GM21737 (cell line): Measurements from ENCODE around the gene AHNAK.

ENCODE experiments used
- ATAC-seq: cut with Tn5 transposase; IDR thresholded peaks from one replicate; pipeline ENCODE4 v1.9.1; 2021; ENCODE audit warnings: mild to moderate bottlenecking, moderate library complexity; ENCODE audit not compliant: unreplicated experiment

AHNAK gene

DNA sequence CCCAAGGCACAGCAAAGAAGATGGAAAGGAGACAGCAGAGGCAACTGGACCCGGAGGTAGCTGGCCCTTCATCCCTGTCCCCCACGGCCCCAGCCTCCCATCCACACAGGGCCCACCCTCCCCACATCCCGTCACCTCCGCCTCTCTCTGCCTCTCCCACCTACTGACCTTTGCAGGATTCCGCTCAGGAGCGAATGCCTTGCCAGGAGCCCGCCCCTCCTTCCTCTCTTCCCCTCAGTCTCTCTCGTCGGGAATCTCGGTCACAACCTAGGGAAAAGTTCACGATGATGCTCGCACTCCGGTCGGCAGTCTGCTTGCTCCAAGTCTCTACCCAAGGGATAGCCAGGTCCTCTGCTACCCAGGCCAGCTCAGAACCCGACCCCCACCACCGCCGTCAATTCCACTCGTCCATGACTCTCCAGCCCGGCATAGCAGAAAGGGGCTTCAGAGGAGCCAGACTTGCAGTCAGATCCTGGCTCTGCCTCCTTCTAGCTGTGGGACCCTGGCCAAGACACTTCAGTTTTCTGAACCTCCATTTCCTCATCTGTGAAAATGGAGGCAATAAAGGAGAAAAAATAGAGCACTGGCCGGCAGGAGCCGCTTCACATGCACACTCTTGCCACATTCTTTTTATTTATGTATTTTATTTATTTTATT lies 10.2 kb downstream of the AHNAK start:
- ATAC-seq: no peak

GRCh38 chr11:62535802-62536201 lies 10.8 kb downstream of the AHNAK start:
- ATAC-seq: no peak

DNA sequence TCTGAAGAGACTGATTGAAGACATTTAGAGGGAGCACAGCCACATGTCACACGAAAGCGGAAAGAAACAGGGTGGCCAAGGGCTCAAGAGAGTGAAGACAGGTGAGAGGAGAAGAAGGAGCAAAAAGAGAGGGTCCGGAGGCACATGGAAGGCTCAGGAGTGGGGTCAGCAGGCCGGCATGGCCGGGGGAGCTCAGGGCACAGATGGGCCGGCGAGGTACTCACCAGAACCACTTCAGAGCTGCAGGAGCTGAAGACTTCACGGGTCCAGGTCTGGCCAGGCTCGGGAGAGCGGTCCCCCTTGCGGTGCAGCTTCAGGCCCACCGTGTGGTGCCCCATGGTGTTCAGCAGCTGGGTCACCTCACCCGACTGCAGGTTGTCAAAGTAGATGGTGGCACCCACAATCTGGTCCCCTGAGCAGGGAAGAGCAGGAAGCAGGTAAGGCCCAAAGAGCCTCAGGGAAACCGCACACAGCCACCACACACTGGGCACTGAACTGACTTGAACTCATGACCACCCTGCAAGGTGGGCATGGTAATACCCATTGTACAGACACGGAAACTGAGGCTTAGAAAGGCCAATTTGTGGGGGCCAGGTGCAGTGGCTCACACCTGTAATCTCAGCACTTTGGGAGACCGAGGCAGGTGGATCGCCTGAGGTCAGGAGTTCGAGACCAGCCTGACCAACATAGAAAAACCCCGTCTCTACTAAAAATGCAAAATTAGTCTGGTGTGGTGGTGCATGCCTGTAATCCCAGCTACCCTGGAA lies 11.6 kb downstream of the AHNAK start:
- no peak for ATAC-seq

- ATAC-seq: no peak
These were observed 14.5 kb downstream of the AHNAK start for GRCh38 chr11:62532096-62532495.

DNA sequence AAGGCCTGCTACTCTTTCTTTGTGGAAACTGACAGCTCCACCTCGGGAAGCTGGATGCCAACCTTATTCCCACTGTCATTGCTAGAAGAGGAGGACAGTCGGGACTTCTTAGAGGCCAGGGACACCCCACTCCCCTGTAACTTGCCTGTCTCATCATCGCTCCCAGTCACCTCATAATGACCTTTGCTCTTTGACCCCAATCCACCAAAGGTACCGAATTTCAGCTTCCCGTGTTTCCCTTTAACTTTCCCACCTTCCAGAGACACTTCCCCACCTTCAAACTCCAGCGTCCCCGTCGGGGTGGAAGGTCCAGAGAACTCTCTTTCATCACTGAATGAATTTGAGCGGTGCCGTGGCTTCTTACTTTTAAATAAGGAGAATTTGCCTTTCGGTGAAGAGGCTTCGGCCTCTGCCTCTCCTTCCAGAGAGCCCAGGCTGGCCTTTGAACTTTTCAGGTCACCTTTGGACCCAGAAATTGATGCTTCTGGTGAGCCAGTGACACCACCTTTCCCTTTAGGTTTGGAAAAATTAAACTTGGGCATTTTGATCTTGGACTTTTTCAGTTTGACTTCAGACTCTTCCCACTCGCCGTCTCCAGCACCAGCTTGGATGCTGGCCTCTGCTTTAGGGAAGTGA lies 29.8 kb downstream of the AHNAK start:
- ATAC-seq: no peak

GRCh38 chr11:62514151-62514550 lies 32.5 kb downstream of the AHNAK start:
- ATAC-seq: no peak

DNA sequence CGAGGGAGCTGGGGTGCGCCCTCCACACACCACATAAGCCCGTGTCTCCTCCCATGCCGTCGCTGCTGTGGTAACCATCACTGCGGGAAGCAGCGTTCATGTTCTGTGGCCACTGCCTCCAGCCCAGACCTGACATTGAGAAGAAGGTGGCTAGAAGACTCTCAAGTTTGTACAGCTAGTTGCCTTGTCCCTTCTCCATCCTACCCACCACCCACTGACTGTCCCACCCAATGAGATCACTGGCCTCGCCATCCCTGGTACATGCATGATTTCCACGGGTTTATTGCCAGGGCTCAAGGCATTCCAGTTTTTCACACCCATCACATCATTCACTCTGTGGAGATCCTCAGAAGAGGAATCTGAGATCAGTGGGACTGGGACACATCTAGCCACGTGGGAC lies 33.0 kb downstream of the AHNAK start:
- ATAC-seq: no peak

GRCh38 chr11:62512961-62513360 lies 33.6 kb downstream of the AHNAK start:
- no peak for ATAC-seq

DNA sequence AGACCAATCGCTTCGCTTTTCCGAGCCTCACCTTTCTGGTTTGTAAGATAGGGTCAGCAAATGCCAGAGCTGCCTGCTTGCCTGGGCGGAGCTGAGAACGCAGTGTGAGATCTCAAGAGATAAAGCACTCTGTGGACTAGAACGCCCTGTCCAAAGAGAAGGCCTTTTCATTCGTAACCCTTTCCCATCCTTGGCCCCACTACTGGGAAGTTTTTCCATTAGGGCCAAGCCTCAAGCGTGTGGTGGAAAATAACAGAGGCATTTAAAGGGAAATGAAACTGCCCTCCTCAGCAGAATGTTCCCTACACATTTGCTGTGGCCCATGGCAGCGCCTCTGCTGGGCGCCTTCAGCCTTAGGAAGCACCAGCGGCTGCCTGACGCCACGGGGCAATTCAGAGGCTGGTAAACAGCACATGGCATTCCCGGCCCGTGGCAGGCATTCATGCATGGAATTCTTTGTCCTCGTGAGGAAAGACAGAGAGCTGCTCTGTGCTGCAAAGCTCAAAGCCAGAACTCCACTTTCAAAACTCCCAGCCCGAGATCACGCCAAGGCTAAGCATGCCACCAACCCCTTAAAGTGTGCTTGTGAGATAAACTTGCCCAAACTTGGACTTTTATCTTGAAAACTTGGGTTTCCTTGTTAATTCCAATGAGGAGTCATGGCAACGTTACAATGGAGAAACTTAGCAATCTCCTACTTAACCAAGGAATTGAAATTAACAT lies 38.1 kb downstream of the AHNAK start:
- no peak for ATAC-seq

DNA sequence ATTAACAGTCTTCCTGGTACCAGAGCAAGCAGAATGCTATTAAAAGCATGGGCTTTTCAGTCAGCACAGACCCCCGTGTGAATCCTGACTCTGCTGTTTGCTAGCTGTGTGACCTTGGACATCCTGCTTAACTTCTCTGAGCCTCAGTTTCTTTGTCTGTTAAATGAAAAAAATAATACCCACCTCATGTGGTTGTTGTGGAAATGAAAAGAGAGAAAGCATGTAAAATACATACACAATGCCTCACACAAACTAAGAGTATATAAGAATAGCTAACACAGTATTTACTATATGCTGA lies 39.5 kb downstream of the AHNAK start:
- no peak for ATAC-seq

GRCh38 chr11:62506413-62507124 lies 40.0 kb downstream of the AHNAK start:
- ATAC-seq: no peak

- no peak for ATAC-seq
These were observed 41.0 kb downstream of the AHNAK start for GRCh38 chr11:62505440-62506091.

GRCh38 chr11:62505059-62505439 lies 41.6 kb downstream of the AHNAK start:
- no peak for ATAC-seq

DNA sequence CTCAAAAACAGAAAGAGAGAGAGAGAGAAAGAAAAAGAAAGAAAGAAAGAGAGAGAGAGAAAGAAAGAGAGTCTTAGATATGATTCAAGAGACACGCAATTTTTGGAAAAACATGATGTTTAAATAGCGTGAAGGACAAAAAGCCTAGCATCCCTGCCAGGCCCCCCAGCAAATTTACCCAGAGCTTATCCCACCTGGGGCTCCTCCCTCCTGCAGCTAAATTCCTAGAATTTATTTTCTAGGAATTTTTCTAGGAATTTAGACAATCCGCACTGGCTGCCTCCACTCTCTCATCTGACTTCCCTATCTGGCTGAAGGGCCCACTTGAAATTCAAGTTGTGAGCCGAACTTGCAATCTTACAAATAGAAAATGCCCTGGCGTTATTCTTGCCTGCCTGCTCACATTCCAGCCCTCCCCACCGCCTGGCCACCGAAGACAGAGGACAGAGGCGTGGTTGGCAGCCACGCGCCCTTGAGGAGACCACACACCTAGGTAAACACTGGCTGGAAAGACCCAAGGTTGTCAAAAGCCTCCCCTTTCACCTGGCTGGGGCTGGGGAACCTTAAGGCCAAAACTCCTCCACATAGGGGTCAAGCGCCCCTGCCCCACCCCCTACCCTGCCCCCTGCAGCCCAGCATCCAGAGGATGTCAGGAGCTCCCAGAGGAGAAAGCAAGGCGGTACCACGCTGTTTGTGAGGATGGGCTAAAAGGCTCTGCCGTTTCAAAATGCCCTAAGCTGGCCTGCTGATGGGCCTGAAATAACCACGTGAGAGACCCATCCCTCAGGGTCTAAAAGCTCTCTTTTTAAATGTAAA lies 42.2 kb downstream of the AHNAK start:
- no peak for ATAC-seq

DNA sequence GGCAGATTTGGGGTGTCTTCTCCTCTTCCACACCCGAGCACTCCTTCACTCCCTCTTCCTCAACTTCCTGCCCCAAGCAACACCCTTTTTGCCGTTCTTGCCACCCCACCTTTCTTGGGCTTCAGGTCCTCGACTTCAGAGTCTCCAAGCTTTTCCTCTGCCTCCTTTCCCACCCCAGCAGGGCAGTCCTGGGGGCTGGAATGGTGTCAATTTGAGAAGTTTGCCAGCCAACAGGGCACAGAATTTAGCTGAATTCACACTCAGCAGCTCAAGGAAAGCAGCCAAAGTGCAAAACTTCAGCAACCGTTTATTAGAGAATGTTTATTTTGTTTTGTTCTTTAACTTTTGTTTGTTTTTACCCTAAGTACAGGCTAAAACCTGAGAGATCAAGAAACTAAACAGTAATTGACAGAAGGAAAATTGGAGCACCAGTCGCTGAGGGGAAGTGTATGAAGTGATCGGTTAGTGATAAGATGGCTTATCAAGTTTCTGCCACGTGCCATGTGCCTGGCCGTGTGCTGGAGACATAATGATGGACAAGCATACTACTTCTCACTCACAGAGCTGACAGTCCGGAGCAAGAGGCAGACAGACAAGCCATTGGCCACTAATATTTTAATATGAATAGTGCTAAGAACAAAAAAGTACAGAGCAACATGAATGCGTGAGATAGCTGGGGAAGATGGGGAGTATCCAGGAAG lies 44.4 kb downstream of the AHNAK start:
- ATAC-seq: no peak

GRCh38 chr11:62501432-62501891 lies 45.1 kb downstream of the AHNAK start:
- ATAC-seq: no peak

GRCh38 chr11:62500650-62501030 lies 46.0 kb downstream of the AHNAK start:
- ATAC-seq: no peak

GRCh38 chr11:62499944-62500649 lies 46.5 kb downstream of the AHNAK start:
- no peak for ATAC-seq
